Activated naive CD4-positive, alpha-beta T cell treated with anti-CD3 and anti-CD28 coated beads, Interleukin-2, amount 50 U/mL, for 24 hours (primary cell): ENCODE measurements around the gene LUZP1.
A peak's percentile ranks its signal among the peaks of the same experiment; 100 is the strongest.
"Not testable (repeated sequence)": the region's sequence is repeated elsewhere in the genome, so short reads cannot be mapped to it uniquely, and the experiment has no call there.

ENCODE experiments used
- H3K27ac Mint-ChIP-seq: one replicate; pipeline ENCODE4 v1.8.0; 2021; ENCODE audit warnings: mild to moderate bottlenecking, mixed read lengths
- H3K27me3 Mint-ChIP-seq: one replicate; pipeline ENCODE4 v1.8.0; 2021; ENCODE audit warnings: mixed read lengths
- H3K36me3 Mint-ChIP-seq: one replicate; pipeline ENCODE4 v1.8.0; 2021; ENCODE audit warnings: mixed read lengths
- H3K4me1 Mint-ChIP-seq: one replicate; pipeline ENCODE4 v1.8.0; 2021; ENCODE audit warnings: mixed read lengths
- H3K4me3 Mint-ChIP-seq: one replicate; pipeline ENCODE4 v1.8.0; 2021; ENCODE audit warnings: mild to moderate bottlenecking, mixed read lengths
- H3K9me3 Mint-ChIP-seq: one replicate; pipeline ENCODE4 v1.8.0; 2021; ENCODE audit warnings: mixed read lengths

Gene LUZP1

GRCh38 chr1:23168445-23169194 lies at the start of gene LUZP1:
LUZP1 (minus strand) TSS chr1:23168856.
- H3K27ac Mint-ChIP-seq, result peak within 1 kb of the TSS; percentile 85

GRCh38 chr1:23217421-23218115 lies 48.9 kb upstream of the LUZP1 start, which contains the start of gene HTR1D:
HTR1D (minus strand) TSS chr1:23217502; CDS start chr1:23194219, 23,283 bp downstream.
- H3K4me3 Mint-ChIP-seq, result peak within 1 kb of the TSS; percentile 53
- no peaks in the 10 kb centered on the region for H3K36me3 Mint-ChIP-seq
- no peaks in the 10 kb centered on the region for H3K9me3 Mint-ChIP-seq
- peaks cover 40% of the 10 kb centered on the region for H3K27me3 Mint-ChIP-seq
- peaks cover 9% of the 10 kb centered on the region for H3K4me1 Mint-ChIP-seq
- H3K27ac Mint-ChIP-seq, result no peak within 1 kb of the TSS

More at GRCh38 chr1:23168445-23169194, at the start of gene LUZP1:
- Mint-ChIP-seq H3K9me3 (no peaks in the 10 kb centered on the region), H3K27me3 (no peaks in the 10 kb centered on the region), H3K36me3 (no peaks in the 10 kb centered on the region), H3K4me1 (peaks cover 45% of the 10 kb centered on the region), H3K4me3 (peak within 1 kb of the TSS; percentile 95)

- peak overlapping the region; percentile 45 for H3K4me3 Mint-ChIP-seq
- H3K27ac Mint-ChIP-seq, result no peak overlapping the region
- H3K9me3 Mint-ChIP-seq, result no peaks in the 10 kb centered on the region
- peaks cover 42% of the 10 kb centered on the region for H3K27me3 Mint-ChIP-seq
- no peaks in the 10 kb centered on the region for H3K36me3 Mint-ChIP-seq
- H3K4me1 Mint-ChIP-seq, result peaks cover 9% of the 10 kb centered on the region
Measured at GRCh38 chr1:23216771-23217420, 48.2 kb upstream of the LUZP1 start.

GRCh38 chr1:23215751-23216449 lies 47.2 kb upstream of the LUZP1 start:
- peaks cover 45% of the 10 kb centered on the region for H3K27me3 Mint-ChIP-seq
- H3K36me3 Mint-ChIP-seq, result no peaks in the 10 kb centered on the region
- peaks cover 9% of the 10 kb centered on the region for H3K4me1 Mint-ChIP-seq
- no peak overlapping the region for H3K27ac Mint-ChIP-seq
- H3K4me3 Mint-ChIP-seq, result peak overlapping the region; percentile 45
- no peaks in the 10 kb centered on the region for H3K9me3 Mint-ChIP-seq

- Mint-ChIP-seq H3K27me3 (peaks cover 44% of the 10 kb centered on the region), H3K36me3 (no peaks in the 10 kb centered on the region), H3K4me3 (no peak overlapping the region), H3K9me3 (no peaks in the 10 kb centered on the region), H3K27ac (no peak overlapping the region), H3K4me1 (peaks cover 9% of the 10 kb centered on the region)
Measured at GRCh38 chr1:23215291-23215690, 46.6 kb upstream of the LUZP1 start.

- peaks cover 42% of the 10 kb centered on the region for H3K27me3 Mint-ChIP-seq
- no peak overlapping the region for H3K4me3 Mint-ChIP-seq
- no peaks in the 10 kb centered on the region for H3K36me3 Mint-ChIP-seq
- no peak overlapping the region for H3K27ac Mint-ChIP-seq
- H3K4me1 Mint-ChIP-seq, result peaks cover 9% of the 10 kb centered on the region
- no peaks in the 10 kb centered on the region for H3K9me3 Mint-ChIP-seq
Measured at GRCh38 chr1:23214640-23215039, 46.0 kb upstream of the LUZP1 start.

- Mint-ChIP-seq H3K36me3 (no peaks in the 10 kb centered on the region), H3K27ac (no peak overlapping the region), H3K27me3 (peaks cover 31% of the 10 kb centered on the region), H3K9me3 (no peaks in the 10 kb centered on the region), H3K4me1 (peaks cover 4% of the 10 kb centered on the region), H3K4me3 (no peak overlapping the region)
Measured at GRCh38 chr1:23211955-23212354, 43.3 kb upstream of the LUZP1 start.

- Mint-ChIP-seq H3K27me3 (peaks cover 25% of the 10 kb centered on the region), H3K36me3 (no peaks in the 10 kb centered on the region), H3K9me3 (no peaks in the 10 kb centered on the region), H3K27ac (no peak overlapping the region), H3K4me3 (no peak overlapping the region), H3K4me1 (no peaks in the 10 kb centered on the region)
Measured at GRCh38 chr1:23210963-23211362, 42.3 kb upstream of the LUZP1 start.

- Mint-ChIP-seq H3K27me3 (peaks cover 22% of the 10 kb centered on the region), H3K4me1 (no peaks in the 10 kb centered on the region), H3K36me3 (no peaks in the 10 kb centered on the region), H3K27ac (no peak overlapping the region), H3K9me3 (no peaks in the 10 kb centered on the region), H3K4me3 (no peak overlapping the region)
Measured at GRCh38 chr1:23210351-23210785, 41.7 kb upstream of the LUZP1 start.

GRCh38 chr1:23209770-23210169 lies 41.1 kb upstream of the LUZP1 start:
- peaks cover 20% of the 10 kb centered on the region for H3K27me3 Mint-ChIP-seq
- H3K4me1 Mint-ChIP-seq, result no peaks in the 10 kb centered on the region
- H3K4me3 Mint-ChIP-seq, result no peak overlapping the region
- no peak overlapping the region for H3K27ac Mint-ChIP-seq
- no peaks in the 10 kb centered on the region for H3K9me3 Mint-ChIP-seq
- no peaks in the 10 kb centered on the region for H3K36me3 Mint-ChIP-seq

- H3K36me3 Mint-ChIP-seq, result no peaks in the 10 kb centered on the region
- H3K4me1 Mint-ChIP-seq, result no peaks in the 10 kb centered on the region
- H3K27me3 Mint-ChIP-seq, result peaks cover 11% of the 10 kb centered on the region
- no peaks in the 10 kb centered on the region for H3K9me3 Mint-ChIP-seq
- H3K4me3 Mint-ChIP-seq, result no peak overlapping the region
- no peak overlapping the region for H3K27ac Mint-ChIP-seq
Measured at GRCh38 chr1:23208527-23208926, 39.9 kb upstream of the LUZP1 start.

GRCh38 chr1:23207733-23208132 lies 39.1 kb upstream of the LUZP1 start:
- not testable (repeated sequence) for H3K4me3 Mint-ChIP-seq, H3K4me1 Mint-ChIP-seq, H3K27me3 Mint-ChIP-seq, H3K27ac Mint-ChIP-seq, H3K36me3 Mint-ChIP-seq, H3K9me3 Mint-ChIP-seq

GRCh38 chr1:23202263-23202749 lies 33.6 kb upstream of the LUZP1 start:
- no peaks in the 10 kb centered on the region for H3K9me3 Mint-ChIP-seq
- no peak overlapping the region for H3K4me3 Mint-ChIP-seq
- H3K27me3 Mint-ChIP-seq, result no peaks in the 10 kb centered on the region
- H3K36me3 Mint-ChIP-seq, result no peaks in the 10 kb centered on the region
- H3K27ac Mint-ChIP-seq, result no peak overlapping the region
- H3K4me1 Mint-ChIP-seq, result no peaks in the 10 kb centered on the region

GRCh38 chr1:23200883-23201282 lies 32.2 kb upstream of the LUZP1 start:
- no peak overlapping the region for H3K4me3 Mint-ChIP-seq
- H3K9me3 Mint-ChIP-seq, result no peaks in the 10 kb centered on the region
- H3K27ac Mint-ChIP-seq, result no peak overlapping the region
- H3K36me3 Mint-ChIP-seq, result no peaks in the 10 kb centered on the region
- no peaks in the 10 kb centered on the region for H3K27me3 Mint-ChIP-seq
- no peaks in the 10 kb centered on the region for H3K4me1 Mint-ChIP-seq

GRCh38 chr1:23198373-23198772 lies 29.7 kb upstream of the LUZP1 start:
- H3K36me3 Mint-ChIP-seq, result no peaks in the 10 kb centered on the region
- H3K4me3 Mint-ChIP-seq, result no peak overlapping the region
- H3K27ac Mint-ChIP-seq, result no peak overlapping the region
- H3K9me3 Mint-ChIP-seq, result no peaks in the 10 kb centered on the region
- H3K4me1 Mint-ChIP-seq, result no peaks in the 10 kb centered on the region
- H3K27me3 Mint-ChIP-seq, result no peaks in the 10 kb centered on the region
